GM18511 (cell line): ENCODE results near the gene SHPK.

Source experiments
- ATAC-seq: cut with Tn5 transposase; IDR thresholded peaks from one replicate; pipeline ENCODE4 v1.9.1; 2021; ENCODE audit warnings: mild to moderate bottlenecking, moderate library complexity; ENCODE audit not compliant: unreplicated experiment

Gene SHPK

GRCh38 chr17:3660311-3660891 lies 24.4 kb upstream of the SHPK start:
- no peak for ATAC-seq

- ATAC-seq, result no peak
Observed at GRCh38 chr17:3659541-3660111, 23.6 kb upstream of the SHPK start.

GRCh38 chr17:3658784-3659449 lies 22.9 kb upstream of the SHPK start:
- ATAC-seq, result no peak

GRCh38 chr17:3657874-3658783 lies 22.1 kb upstream of the SHPK start:
- ATAC-seq, result no peak

- ATAC-seq, result no peak
Observed at GRCh38 chr17:3657588-3657869, 21.5 kb upstream of the SHPK start.

GRCh38 chr17:3656755-3657587 lies 20.9 kb upstream of the SHPK start:
- ATAC-seq, result no peak

- no peak for ATAC-seq
Observed at GRCh38 chr17:3656353-3656752, 20.3 kb upstream of the SHPK start.

GRCh38 chr17:3655766-3656165 lies 19.7 kb upstream of the SHPK start:
- no peak for ATAC-seq

- ATAC-seq, result no peak
Observed at GRCh38 chr17:3647769-3648555, 11.9 kb upstream of the SHPK start.

GRCh38 chr17:3647251-3647650 lies 11.2 kb upstream of the SHPK start:
- ATAC-seq, result no peak

GRCh38 chr17:3645310-3645709 lies 9.3 kb upstream of the SHPK start:
- no peak for ATAC-seq

GRCh38 chr17:3643889-3644349 lies 7.9 kb upstream of the SHPK start:
- no peak for ATAC-seq

- no peak for ATAC-seq
Observed at GRCh38 chr17:3641717-3642486, 5.9 kb upstream of the SHPK start.

- ATAC-seq, result no peak
Observed at GRCh38 chr17:3641014-3641413, 5.0 kb upstream of the SHPK start.

- no peak for ATAC-seq
Observed at GRCh38 chr17:3639981-3640596, 4.0 kb upstream of the SHPK start.

GRCh38 chr17:3636908-3637373 lies 891 bp upstream of the SHPK start:
- ATAC-seq, result no peak

GRCh38 chr17:3635474-3636153 lies 436 bp downstream of the SHPK start:
- no peak for ATAC-seq

- ATAC-seq, result no peak
Observed at GRCh38 chr17:3632287-3632686, 3.8 kb downstream of the SHPK start.
